Tibial nerve (tissue), 4 donors: ENCODE measurements around the gene SMC1B.

Experiments used
- CTCF ChIP-seq, 5 experiments: fragments of 200-600 bp in 3 of 5; fragments of 450-650 bp in 2 of 5; sonication (generic) in 3 of 5; IDR thresholded peaks; one replicate each; pipeline ENCODE4 v1.5.1; 2016 to 2019; ENCODE audit warnings: antibody characterized with exemption in 5 of 5, mild to moderate bottlenecking in 3 of 5, moderate library complexity in 2 of 5
- EP300 ChIP-seq, 2 donors: sonication (generic); formaldehyde crosslinking; IDR thresholded peaks; one replicate each; pipeline ENCODE4 v1.6.1; 2017; ENCODE audit warnings: antibody characterized with exemption in 2 of 2, mild to moderate bottlenecking in 1 of 2
- POLR2A ChIP-seq, 2 donors: fragments of 450-650 bp; IDR thresholded peaks; one replicate each; pipeline ENCODE4 v1.6.1; 2017; ENCODE audit warnings: antibody characterized with exemption in 2 of 2, mild to moderate bottlenecking in 2 of 2, moderate library complexity in 2 of 2

- TF ChIP-seq CTCF (IDR thresholded peaks at IDR 0.05), result no peak
- no peak for TF ChIP-seq POLR2A (IDR thresholded peaks at IDR 0.05)
- TF ChIP-seq EP300 (IDR thresholded peaks at IDR 0.05), result no peak
Observed at GRCh38 chr22:45418056-45418769, 4.8 kb upstream of the SMC1B start.
